ENCODE data around the gene USP13. TPM values are rescaled to one million over a fixed set of nuclear protein-coding genes. Genes with fewer than 3 reads are reported as not detected.
A peak's percentile ranks its signal among the peaks of the same experiment; 100 is the strongest.

The USP13 gene
- total and polyA plus RNA-seq, 3 donors from 2014 or later, result 17.6 to 50.3 (median 42.0) TPM

DNA sequence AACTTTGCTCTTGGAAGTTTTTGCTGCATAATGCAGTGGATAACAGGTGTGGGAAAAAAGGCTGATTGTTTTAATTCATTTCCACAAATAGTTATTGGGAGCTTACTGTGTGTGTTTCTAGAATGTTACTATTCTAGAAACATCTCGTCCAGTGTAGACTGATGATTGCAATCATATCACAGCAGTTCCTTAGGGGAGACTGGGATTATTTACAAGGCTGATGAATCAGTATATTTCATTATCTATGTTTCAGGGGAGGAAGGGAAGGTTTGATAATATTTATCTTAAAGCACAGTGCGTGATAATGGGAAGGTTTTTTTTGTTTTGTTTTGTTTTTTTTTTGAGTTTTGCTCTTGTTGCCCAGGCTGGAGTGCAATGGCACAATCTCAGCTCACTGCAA lies 2.4 kb downstream of the USP13 start:
- H3K4me1 ChIP-seq, result peaks cover 5% of the 10 kb centered on the region
- no peak for DNase-seq
- intact Hi-C loops (cut with DNase I; ENCODE audit: low total_unique reads), result no loop called here
- no peaks in the 10 kb centered on the region for H3K9me3 ChIP-seq
- H3K27ac ChIP-seq, result peak overlapping the region in 1 of 2 donors; percentile 57
- no peak for TF ChIP-seq POLR2A (IDR thresholded peaks at IDR 0.05)
- TF ChIP-seq, protein P1, sequence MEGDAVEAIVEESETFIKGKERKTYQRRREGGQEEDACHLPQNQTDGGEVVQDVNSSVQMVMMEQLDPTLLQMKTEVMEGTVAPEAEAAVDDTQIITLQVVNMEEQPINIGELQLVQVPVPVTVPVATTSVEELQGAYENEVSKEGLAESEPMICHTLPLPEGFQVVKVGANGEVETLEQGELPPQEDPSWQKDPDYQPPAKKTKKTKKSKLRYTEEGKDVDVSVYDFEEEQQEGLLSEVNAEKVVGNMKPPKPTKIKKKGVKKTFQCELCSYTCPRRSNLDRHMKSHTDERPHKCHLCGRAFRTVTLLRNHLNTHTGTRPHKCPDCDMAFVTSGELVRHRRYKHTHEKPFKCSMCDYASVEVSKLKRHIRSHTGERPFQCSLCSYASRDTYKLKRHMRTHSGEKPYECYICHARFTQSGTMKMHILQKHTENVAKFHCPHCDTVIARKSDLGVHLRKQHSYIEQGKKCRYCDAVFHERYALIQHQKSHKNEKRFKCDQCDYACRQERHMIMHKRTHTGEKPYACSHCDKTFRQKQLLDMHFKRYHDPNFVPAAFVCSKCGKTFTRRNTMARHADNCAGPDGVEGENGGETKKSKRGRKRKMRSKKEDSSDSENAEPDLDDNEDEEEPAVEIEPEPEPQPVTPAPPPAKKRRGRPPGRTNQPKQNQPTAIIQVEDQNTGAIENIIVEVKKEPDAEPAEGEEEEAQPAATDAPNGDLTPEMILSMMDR (IDR thresholded peaks at IDR 0.05), result no peak
- WGBS, 2 donors, result 61 to 71% methylated on average over 2 of the region's 2 CpGs
- peak overlapping the region in 1 of 2 donors; percentile 88 for H3K4me3 ChIP-seq
- no peaks in the 10 kb centered on the region for H3K36me3 ChIP-seq (ENCODE audit: low read depth, missing control alignments)
- H3K27me3 ChIP-seq, result no peaks in the 10 kb centered on the region

DNA sequence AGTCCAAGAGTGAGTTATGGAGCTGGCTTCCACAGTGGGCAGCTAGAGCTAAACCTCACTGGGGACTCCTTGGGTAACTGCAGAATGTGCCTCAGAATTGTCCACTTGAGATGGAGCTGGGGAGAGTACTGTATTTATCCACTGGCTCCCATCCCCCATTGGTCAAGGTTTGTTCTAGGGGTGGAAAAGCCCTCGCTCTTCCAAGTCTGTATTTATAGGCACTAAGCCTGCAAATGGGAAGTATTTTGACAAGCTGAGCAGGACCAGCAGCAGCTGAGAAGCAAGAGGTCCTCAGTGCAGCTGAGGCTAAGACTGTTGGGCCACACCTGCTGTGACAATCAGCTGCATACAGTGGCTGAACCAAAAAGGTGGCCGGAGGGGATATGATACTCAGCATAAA lies 5.8 kb downstream of the USP13 start:
- DNase-seq, result no peak
- intact Hi-C loops (cut with DNase I; ENCODE audit: low total_unique reads), result no loop called here
- H3K36me3 ChIP-seq (ENCODE audit: low read depth, missing control alignments), result no peaks in the 10 kb centered on the region
- WGBS, 2 donors, result 72 to 80% methylated on average over 2 of the region's 2 CpGs
- H3K4me1 ChIP-seq, result peaks cover 21% of the 10 kb centered on the region
- no peak overlapping the region for H3K27ac ChIP-seq
- no peaks in the 10 kb centered on the region for H3K9me3 ChIP-seq
- no peak overlapping the region for H3K4me3 ChIP-seq
- H3K27me3 ChIP-seq, result no peaks in the 10 kb centered on the region
- TF ChIP-seq, protein P1 (IDR thresholded peaks at IDR 0.05), result no peak
- TF ChIP-seq POLR2A (IDR thresholded peaks at IDR 0.05), result no peak

DNA sequence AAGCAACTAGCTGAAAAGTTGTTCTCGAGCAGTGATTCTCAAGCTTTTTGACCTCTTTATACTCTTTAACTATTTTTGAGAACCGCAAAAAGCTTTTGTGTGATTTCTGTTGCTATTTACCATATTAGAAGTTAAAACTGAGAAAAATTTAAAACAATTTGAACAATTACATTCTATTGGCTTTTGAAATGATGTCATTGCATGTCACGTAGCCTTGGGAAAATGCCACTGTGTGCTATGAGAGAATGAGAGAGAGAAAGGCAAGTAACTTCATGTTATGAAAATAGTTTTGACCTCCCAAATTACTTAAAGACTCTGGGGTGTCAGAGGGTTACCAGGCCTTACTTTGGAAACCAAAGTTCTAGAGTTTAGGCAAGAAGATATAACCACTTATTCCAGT lies 8.0 kb downstream of the USP13 start:
- WGBS, 2 donors, result 62 to 76% methylated on average over 3 of the region's 3 CpGs
- H3K4me1 ChIP-seq, result peaks cover 22% of the 10 kb centered on the region
- TF ChIP-seq, protein P1 (IDR thresholded peaks at IDR 0.05), result no peak
- TF ChIP-seq POLR2A (IDR thresholded peaks at IDR 0.05), result no peak
- no peaks in the 10 kb centered on the region for H3K36me3 ChIP-seq (ENCODE audit: low read depth, missing control alignments)
- H3K27ac ChIP-seq, result peak overlapping the region in 1 of 2 donors; percentile 3
- DNase-seq, result no peak
- no peak overlapping the region for H3K4me3 ChIP-seq
- no peaks in the 10 kb centered on the region for H3K9me3 ChIP-seq
- no peaks in the 10 kb centered on the region for H3K27me3 ChIP-seq
- intact Hi-C loops (cut with DNase I; ENCODE audit: low total_unique reads), result no loop called here

DNA sequence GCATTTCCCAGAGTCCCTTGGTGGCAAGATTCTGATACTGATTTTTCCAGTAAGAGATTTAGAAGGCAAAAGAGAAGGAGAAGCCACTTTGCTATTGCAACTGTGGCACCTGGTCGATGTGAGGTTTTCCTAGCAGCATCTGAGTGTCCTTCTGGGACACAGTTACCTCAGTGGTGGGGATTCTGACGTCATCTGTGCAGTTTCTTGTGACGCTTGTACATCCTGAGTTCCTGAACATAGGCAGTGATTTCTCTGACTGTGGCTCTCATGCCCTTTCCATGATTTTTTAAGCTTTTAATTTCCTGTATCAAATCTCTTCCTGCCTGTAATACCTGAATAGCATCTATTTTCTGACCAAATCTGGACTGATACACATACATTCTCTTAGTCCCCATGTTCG lies 8.9 kb downstream of the USP13 start:
- Histone ChIP-seq H3K27me3 (no peaks in the 10 kb centered on the region), H3K27ac (peak overlapping the region in 1 of 2 donors; percentile 48), H3K9me3 (no peaks in the 10 kb centered on the region), H3K4me3 (no peak overlapping the region), H3K36me3 (ENCODE audit: low read depth, missing control alignments) (no peaks in the 10 kb centered on the region), H3K4me1 (peaks cover 29% of the 10 kb centered on the region)
- no peak for DNase-seq
- TF ChIP-seq POLR2A (IDR thresholded peaks at IDR 0.05), result no peak
- TF ChIP-seq, protein P1 (IDR thresholded peaks at IDR 0.05), result no peak
- intact Hi-C loops (cut with DNase I; ENCODE audit: low total_unique reads), result no loop called here
- 67 to 72% methylated on average over 4 of the region's 4 CpGs for WGBS, 2 donors

DNA sequence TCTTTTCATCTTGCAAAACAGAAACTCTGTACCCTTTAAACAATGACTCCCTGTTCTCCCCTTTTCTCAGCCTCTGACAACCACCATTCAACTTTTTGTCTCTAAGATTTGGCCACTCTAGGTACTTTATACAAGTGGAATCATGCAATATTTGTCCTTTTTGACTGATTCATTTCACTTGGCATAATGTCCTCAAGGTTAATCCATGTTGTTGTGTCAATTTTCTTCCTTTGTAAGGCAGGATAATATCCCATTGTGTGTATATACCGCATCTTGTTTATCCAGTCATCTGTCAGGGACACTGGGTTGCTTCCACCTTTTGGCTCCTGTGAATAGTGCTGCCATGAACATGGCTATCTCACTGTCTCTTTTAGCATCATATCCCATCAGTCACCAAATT lies 10.3 kb downstream of the USP13 start:
- intact Hi-C loops (cut with DNase I; ENCODE audit: low total_unique reads), result no loop called here
- 67 to 73% methylated on average over 1 of the region's 1 CpG for WGBS, 2 donors
- TF ChIP-seq POLR2A (IDR thresholded peaks at IDR 0.05), result no peak
- TF ChIP-seq, protein P1 (IDR thresholded peaks at IDR 0.05), result no peak
- Histone ChIP-seq H3K27ac (peak overlapping the region; percentile 46 to 49), H3K36me3 (ENCODE audit: low read depth, missing control alignments) (no peaks in the 10 kb centered on the region), H3K4me3 (no peak overlapping the region), H3K27me3 (no peaks in the 10 kb centered on the region), H3K4me1 (peaks cover 36% of the 10 kb centered on the region), H3K9me3 (no peaks in the 10 kb centered on the region)
- no peak for DNase-seq

Measured in testis (tissue), 3 donors.